Activated naive CD8-positive, alpha-beta T cell treated with anti-CD3 and anti-CD28 coated beads for 36 hours (primary cell): ENCODE measurements around the gene TIMELESS. TPM values are rescaled to one million over a fixed set of nuclear protein-coding genes. Genes with fewer than 3 reads are reported as not detected.

Source experiments
- total RNA-seq, 2 experiments: library from RNA; stranded (reverse); gene quantifications; one replicate each; pipeline ENCODE4 v1.2.3, GENCODE V29; 2021

Gene TIMELESS
- total RNA-seq, 2 experiments from 2014 or later = 57.6 to 59.8 TPM

Other genes starting within 250 kb of the TIMELESS start
- gene RNF41, start 227.5 kb downstream of the TIMELESS start, total RNA-seq = 10 to 100 TPM; 26.4 to 31.2 TPM
- gene NABP2, start 225.1 kb downstream of the TIMELESS start, total RNA-seq = 10 to 100 TPM; 81.2 to 84.5 TPM
- gene SLC39A5, start 219.4 kb downstream of the TIMELESS start, total RNA-seq = under 1 TPM; 0.44 to 0.49 TPM
- gene ANKRD52, start 191.0 kb downstream of the TIMELESS start, total RNA-seq = 10 to 100 TPM; 41.9 to 47.0 TPM
- 10 to 100 TPM in 1 of 2 experiments, 1 to 10 TPM in 1; 9.5 to 10.6 TPM for gene COQ10A, start 182.5 kb downstream of the TIMELESS start, total RNA-seq
- 100 to 1,000 TPM; 288 to 311 TPM for gene CS, start 149.1 kb downstream of the TIMELESS start, total RNA-seq
- 100 to 1,000 TPM; 133 to 142 TPM for gene CNPY2, start 133.4 kb downstream of the TIMELESS start, total RNA-seq
- gene PAN2, start 115.4 kb downstream of the TIMELESS start, total RNA-seq = 10 to 100 TPM; 32.3 to 34.5 TPM
- 10 to 100 TPM; 20.9 to 22.9 TPM for gene IL23A, start 110.5 kb downstream of the TIMELESS start, total RNA-seq
- 100 to 1,000 TPM; 101 to 102 TPM for gene STAT2, start 89.3 kb downstream of the TIMELESS start, total RNA-seq
- not detected for gene APOF, start 86.6 kb downstream of the TIMELESS start, total RNA-seq
- gene MIP, start 5.2 kb upstream of the TIMELESS start, total RNA-seq = not detected
- gene SPRYD4, start 19.2 kb upstream of the TIMELESS start, total RNA-seq = 1 to 10 TPM; 3.4 TPM
- gene GLS2, start 38.7 kb upstream of the TIMELESS start, total RNA-seq = 1 to 10 TPM; 4.7 to 5.4 TPM
- gene RBMS2, start 72.4 kb upstream of the TIMELESS start, total RNA-seq = 1 to 10 TPM; 4.2 to 4.4 TPM
- gene BAZ2A, start 180.9 kb upstream of the TIMELESS start, total RNA-seq = 10 to 100 TPM; 65.4 to 65.8 TPM
- 1,000 to 10,000 TPM in 1 of 2 experiments, 100 to 1,000 TPM in 1; 996 to 1,010 TPM for gene ATP5F1B, start 196.6 kb upstream of the TIMELESS start, total RNA-seq
- 100 to 1,000 TPM; 402 to 403 TPM for gene PTGES3, start 238.9 kb upstream of the TIMELESS start, total RNA-seq